ENCODE data around the gene TLE2.

DNA sequence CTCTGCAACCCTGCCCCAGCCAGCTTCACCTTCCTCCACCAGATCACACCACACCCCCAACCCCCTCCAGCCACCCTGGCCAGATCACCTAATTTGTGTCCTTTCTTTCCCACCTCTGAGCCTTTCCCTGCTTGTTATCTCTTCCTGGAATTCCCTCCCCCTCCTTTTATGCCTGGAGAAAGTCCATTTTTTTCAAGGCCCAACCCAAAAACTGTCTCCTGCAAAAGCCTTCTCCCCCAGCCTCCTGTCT, 5.3 kb upstream of the TLE2 start:
- TF ChIP-seq, protein P1, sequence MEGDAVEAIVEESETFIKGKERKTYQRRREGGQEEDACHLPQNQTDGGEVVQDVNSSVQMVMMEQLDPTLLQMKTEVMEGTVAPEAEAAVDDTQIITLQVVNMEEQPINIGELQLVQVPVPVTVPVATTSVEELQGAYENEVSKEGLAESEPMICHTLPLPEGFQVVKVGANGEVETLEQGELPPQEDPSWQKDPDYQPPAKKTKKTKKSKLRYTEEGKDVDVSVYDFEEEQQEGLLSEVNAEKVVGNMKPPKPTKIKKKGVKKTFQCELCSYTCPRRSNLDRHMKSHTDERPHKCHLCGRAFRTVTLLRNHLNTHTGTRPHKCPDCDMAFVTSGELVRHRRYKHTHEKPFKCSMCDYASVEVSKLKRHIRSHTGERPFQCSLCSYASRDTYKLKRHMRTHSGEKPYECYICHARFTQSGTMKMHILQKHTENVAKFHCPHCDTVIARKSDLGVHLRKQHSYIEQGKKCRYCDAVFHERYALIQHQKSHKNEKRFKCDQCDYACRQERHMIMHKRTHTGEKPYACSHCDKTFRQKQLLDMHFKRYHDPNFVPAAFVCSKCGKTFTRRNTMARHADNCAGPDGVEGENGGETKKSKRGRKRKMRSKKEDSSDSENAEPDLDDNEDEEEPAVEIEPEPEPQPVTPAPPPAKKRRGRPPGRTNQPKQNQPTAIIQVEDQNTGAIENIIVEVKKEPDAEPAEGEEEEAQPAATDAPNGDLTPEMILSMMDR (IDR thresholded peaks at IDR 0.05 in 8 of 11, conservative IDR thresholded peaks at IDR 0.05 in 3 of 11), result no peak
- no peak for TF ChIP-seq POLR2AphosphoS5 (IDR thresholded peaks at IDR 0.05)
- TF ChIP-seq POLR2A (IDR thresholded peaks at IDR 0.05), result no peak

Data from spleen (tissue), 7 donors.